Endothelial cell of umbilical vein (primary cell): ENCODE measurements around the gene SPINK5.

Experiments used
- EZH2 ChIP-seq: IDR thresholded peaks from 2 replicates; pipeline ENCODE4 v1.6.1; 2012; ENCODE audit warnings: borderline replicate concordance, low read depth, mild to moderate bottlenecking, moderate library complexity, low read length, inconsistent platforms; ENCODE audit not compliant: severe bottlenecking
- POLR2A ChIP-seq: IDR thresholded peaks from 2 replicates; pipeline ENCODE4 v1.6.1; 2012; ENCODE audit warnings: low read depth, mild to moderate bottlenecking, control low read depth, low read length
- POLR2AphosphoS5 ChIP-seq: IDR thresholded peaks from 2 replicates; pipeline ENCODE4 v1.6.1; 2012; ENCODE audit warnings: low read depth, mild to moderate bottlenecking, control low read depth, low read length, moderate library complexity; ENCODE audit not compliant: insufficient read depth
- TF ChIP-seq, protein P1 (sequence below), 2 donors: IDR thresholded peaks; 1 replicate in 1 of 2; 2 replicates in 1 of 2; pipeline ENCODE4 v1.5.1; 2011; ENCODE audit warnings: low read length in 2 of 2, mild to moderate bottlenecking in 2 of 2, moderate library complexity in 2 of 2, control low read depth in 1 of 2, inconsistent platforms in 1 of 2, low read depth in 1 of 2; ENCODE audit not compliant: insufficient read depth in 1 of 2; ENCODE audit errors: extremely low read depth in 1 of 2

DNA sequence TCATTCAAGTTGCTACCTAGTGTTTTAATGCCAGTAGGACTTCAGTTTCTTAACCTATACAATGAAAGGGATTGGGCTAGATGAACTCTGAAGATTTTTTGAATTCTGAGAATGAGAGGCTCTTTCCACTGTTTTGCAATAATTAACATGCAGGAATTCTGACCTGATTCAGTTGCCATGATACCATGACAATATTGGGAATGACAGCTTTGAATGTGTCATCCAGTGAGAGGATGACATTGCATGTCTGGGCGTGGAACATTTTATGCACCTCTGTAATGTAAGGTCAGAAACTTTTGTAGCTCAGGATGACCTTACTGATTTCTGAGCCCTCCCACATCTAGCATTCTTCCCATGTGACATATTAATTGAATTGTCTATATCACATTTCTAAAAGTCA is 30.6 kb upstream of the SPINK5 start:
- TF ChIP-seq, protein P1, sequence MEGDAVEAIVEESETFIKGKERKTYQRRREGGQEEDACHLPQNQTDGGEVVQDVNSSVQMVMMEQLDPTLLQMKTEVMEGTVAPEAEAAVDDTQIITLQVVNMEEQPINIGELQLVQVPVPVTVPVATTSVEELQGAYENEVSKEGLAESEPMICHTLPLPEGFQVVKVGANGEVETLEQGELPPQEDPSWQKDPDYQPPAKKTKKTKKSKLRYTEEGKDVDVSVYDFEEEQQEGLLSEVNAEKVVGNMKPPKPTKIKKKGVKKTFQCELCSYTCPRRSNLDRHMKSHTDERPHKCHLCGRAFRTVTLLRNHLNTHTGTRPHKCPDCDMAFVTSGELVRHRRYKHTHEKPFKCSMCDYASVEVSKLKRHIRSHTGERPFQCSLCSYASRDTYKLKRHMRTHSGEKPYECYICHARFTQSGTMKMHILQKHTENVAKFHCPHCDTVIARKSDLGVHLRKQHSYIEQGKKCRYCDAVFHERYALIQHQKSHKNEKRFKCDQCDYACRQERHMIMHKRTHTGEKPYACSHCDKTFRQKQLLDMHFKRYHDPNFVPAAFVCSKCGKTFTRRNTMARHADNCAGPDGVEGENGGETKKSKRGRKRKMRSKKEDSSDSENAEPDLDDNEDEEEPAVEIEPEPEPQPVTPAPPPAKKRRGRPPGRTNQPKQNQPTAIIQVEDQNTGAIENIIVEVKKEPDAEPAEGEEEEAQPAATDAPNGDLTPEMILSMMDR (IDR thresholded peaks at IDR 0.05; ENCODE audit: extremely low read depth in 1 of 2, insufficient read depth in 1 of 2, low read depth in 1 of 2, low read length in 2 of 2) = no peak
- no peak for TF ChIP-seq POLR2AphosphoS5
- TF ChIP-seq EZH2 = no peak
- no peak for TF ChIP-seq POLR2A
